ENCODE results near the gene RARA. TPM values are rescaled to one million over a fixed set of nuclear protein-coding genes. Genes with fewer than 3 reads are reported as not detected.

RARA gene
- total RNA-seq, 1 donor from 2014 or later: 57.2 TPM

- H3K36me3 ChIP-seq (ENCODE audit: control insufficient read depth, insufficient read depth, low read length): no peaks in the 10 kb centered on the region
- TF ChIP-seq CTCF (IDR thresholded peaks at IDR 0.05; ENCODE audit: insufficient read depth, low read length, poor library complexity, severe bottlenecking): no peak
- H3K4me3 ChIP-seq (ENCODE audit: low read depth, low read length): no peak overlapping the region
- DNase-seq (ENCODE audit: low read depth): no peak
- no peaks in the 10 kb centered on the region for H3K27me3 ChIP-seq (ENCODE audit: control insufficient read depth, insufficient read depth, low read length)
Measured at GRCh38 chr17:40307001-40307730, 1.8 kb upstream of the RARA start.

GRCh38 chr17:40307740-40308239 is 1.2 kb upstream of the RARA start:
- TF ChIP-seq CTCF (IDR thresholded peaks at IDR 0.05; ENCODE audit: insufficient read depth, low read length, poor library complexity, severe bottlenecking): no peak
- Histone ChIP-seq H3K36me3 (ENCODE audit: control insufficient read depth, insufficient read depth, low read length) (no peaks in the 10 kb centered on the region), H3K4me3 (ENCODE audit: low read depth, low read length) (no peak overlapping the region)

GRCh38 chr17:40309949-40310510 is 1.1 kb downstream of the RARA start:
- no peak for DNase-seq (ENCODE audit: low read depth)
- no peak for TF ChIP-seq CTCF (IDR thresholded peaks at IDR 0.05; ENCODE audit: insufficient read depth, low read length, poor library complexity, severe bottlenecking)
- no peak overlapping the region for H3K4me3 ChIP-seq (ENCODE audit: low read depth, low read length)
- no peaks in the 10 kb centered on the region for H3K27me3 ChIP-seq (ENCODE audit: control insufficient read depth, insufficient read depth, low read length)
- H3K36me3 ChIP-seq (ENCODE audit: control insufficient read depth, insufficient read depth, low read length): no peaks in the 10 kb centered on the region

More at GRCh38 chr17:40307740-40308239, 1.2 kb upstream of the RARA start:
- no peak for DNase-seq (ENCODE audit: low read depth)
- no peaks in the 10 kb centered on the region for H3K27me3 ChIP-seq (ENCODE audit: control insufficient read depth, insufficient read depth, low read length)

GRCh38 chr17:40310882-40311391 is 2.0 kb downstream of the RARA start:
- Histone ChIP-seq H3K36me3 (ENCODE audit: control insufficient read depth, insufficient read depth, low read length) (no peaks in the 10 kb centered on the region), H3K27me3 (ENCODE audit: control insufficient read depth, insufficient read depth, low read length) (no peaks in the 10 kb centered on the region), H3K4me3 (ENCODE audit: low read depth, low read length) (no peak overlapping the region)
- TF ChIP-seq CTCF (IDR thresholded peaks at IDR 0.05; ENCODE audit: insufficient read depth, low read length, poor library complexity, severe bottlenecking): no peak
- DNase-seq (ENCODE audit: low read depth): no peak

- no peaks in the 10 kb centered on the region for H3K36me3 ChIP-seq (ENCODE audit: control insufficient read depth, insufficient read depth, low read length)
- H3K4me3 ChIP-seq (ENCODE audit: low read depth, low read length): no peak overlapping the region
- no peak for TF ChIP-seq CTCF (IDR thresholded peaks at IDR 0.05; ENCODE audit: insufficient read depth, low read length, poor library complexity, severe bottlenecking)
- H3K27me3 ChIP-seq (ENCODE audit: control insufficient read depth, insufficient read depth, low read length): no peaks in the 10 kb centered on the region
- DNase-seq (ENCODE audit: low read depth): no peak
Measured at GRCh38 chr17:40311575-40311974, 2.6 kb downstream of the RARA start.
